ENCODE results near the gene GSTP1.

DNA sequence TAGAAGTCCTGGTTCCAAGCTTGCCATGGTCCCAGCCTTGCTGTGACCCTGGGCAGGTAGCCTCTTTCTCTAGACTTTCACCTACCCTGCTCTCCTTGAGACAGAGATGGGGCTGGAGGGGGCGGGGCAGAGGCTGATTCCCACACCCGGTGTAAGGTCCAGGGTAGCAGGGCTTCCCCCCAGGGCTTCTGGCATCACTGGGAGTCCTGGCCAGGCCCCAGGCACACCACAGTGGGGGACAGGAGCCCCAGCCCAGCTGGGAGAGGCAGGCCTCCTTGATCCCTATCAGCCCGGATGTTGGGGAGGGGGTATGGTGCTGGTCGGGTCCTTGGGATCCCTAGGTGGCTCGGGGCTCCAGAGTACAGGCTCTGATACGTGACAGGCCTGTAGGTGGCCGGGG, 47.8 kb downstream of the GSTP1 start:
- TF ChIP-seq POLR2AphosphoS5 (IDR thresholded peaks at IDR 0.05; ENCODE audit: borderline replicate concordance, low read depth, low read length) (no peak), EZH2 (IDR thresholded peaks at IDR 0.05) (no peak)
